ENCODE data around the gene GALNS.
A peak's percentile ranks its signal among the peaks of the same experiment; 100 is the strongest.

Gene GALNS

GRCh38 chr16:88779406-88780141, 77.2 kb downstream of the GALNS start:
- peak overlapping the region; percentile 96 for H3K27ac ChIP-seq
- POLR2A ChIA-PET (ENCODE audit: low non-redundant PET) = no interaction called here
- TF ChIP-seq CTCF (conservative IDR thresholded peaks at IDR 0.05; ENCODE audit: low read depth) = no peak
- DNase-seq (ENCODE audit: low spot score) = no peak
- CTCF ChIA-PET = interaction anchor here (2.4 kb wide), 1 partner anchor 42 kb away, joined by 8 read pairs; no protein-coding TSS in a partner anchor

GRCh38 chr16:88778541-88779065, 78.1 kb downstream of the GALNS start:
- DNase-seq (ENCODE audit: low spot score) = no peak
- CTCF ChIA-PET = interaction anchor here (2.4 kb wide), 1 partner anchor 41 kb away, joined by 8 read pairs; no protein-coding TSS in a partner anchor
- peak overlapping the region; percentile 36 for H3K27ac ChIP-seq
- POLR2A ChIA-PET (ENCODE audit: low non-redundant PET) = no interaction called here
- TF ChIP-seq CTCF (conservative IDR thresholded peaks at IDR 0.05; ENCODE audit: low read depth) = no peak

GRCh38 chr16:88778271-88778525, 78.5 kb downstream of the GALNS start:
- ChIA-PET POLR2A (ENCODE audit: low non-redundant PET) (no interaction called here), CTCF (interaction anchor here (2.4 kb wide), 1 partner anchor 41 kb away, joined by 8 read pairs; no protein-coding TSS in a partner anchor)
- H3K27ac ChIP-seq = peak overlapping the region; percentile 36
- no peak for TF ChIP-seq CTCF (conservative IDR thresholded peaks at IDR 0.05; ENCODE audit: low read depth)
- no peak for DNase-seq (ENCODE audit: low spot score)

GRCh38 chr16:88777471-88778270, 79.1 kb downstream of the GALNS start:
- CTCF ChIA-PET = interaction anchor here (2.4 kb wide), 1 partner anchor 40 kb away, joined by 8 read pairs; no protein-coding TSS in a partner anchor
- no peak for DNase-seq (ENCODE audit: low spot score)

GRCh38 chr16:88775825-88776224, 80.9 kb downstream of the GALNS start:
- no peak for TF ChIP-seq CTCF (conservative IDR thresholded peaks at IDR 0.05; ENCODE audit: low read depth)
- ChIA-PET CTCF (no interaction called here), POLR2A (ENCODE audit: low non-redundant PET) (no interaction called here)
- no peak for DNase-seq (ENCODE audit: low spot score)
- H3K27ac ChIP-seq = peak overlapping the region; percentile 49

More at GRCh38 chr16:88777471-88778270, 79.1 kb downstream of the GALNS start:
- no peak for TF ChIP-seq CTCF (conservative IDR thresholded peaks at IDR 0.05; ENCODE audit: low read depth)
- POLR2A ChIA-PET (ENCODE audit: low non-redundant PET) = no interaction called here
- H3K27ac ChIP-seq = peak overlapping the region; percentile 36

- no peak for DNase-seq (ENCODE audit: low spot score)
- no peak for TF ChIP-seq CTCF (conservative IDR thresholded peaks at IDR 0.05; ENCODE audit: low read depth)
- POLR2A ChIA-PET (ENCODE audit: low non-redundant PET) = no interaction called here
- CTCF ChIA-PET = interaction anchor here (0.9 kb wide), 1 partner anchor 37 kb away, joined by 3 read pairs; no protein-coding TSS in a partner anchor
- peak overlapping the region; percentile 71 for H3K27ac ChIP-seq
These were observed 82.0 kb downstream of the GALNS start for GRCh38 chr16:88774544-88775393.
